Liver (tissue), 3 donors: ENCODE results near the gene DEFB124.

Experiments used
- GABPA ChIP-seq, 2 donors: IDR thresholded peaks in 1 of 2; conservative IDR thresholded peaks in 1 of 2; 2 replicates each; pipeline ENCODE4 v1.6.1; 2016; ENCODE audit warnings: antibody characterized with exemption in 2 of 2, mild to moderate bottlenecking in 1 of 2, moderate library complexity in 1 of 2
- NR2F2 ChIP-seq: IDR thresholded peaks from 2 replicates; pipeline ENCODE4 v1.6.1; 2016; ENCODE audit warnings: antibody characterized with exemption
- TF ChIP-seq, protein P1 (sequence below): fragments of 150-350 bp; IDR thresholded peaks from 2 replicates; pipeline ENCODE4 v1.5.1; 2017; ENCODE audit warnings: improper control_type of control experiment, low read depth, low read length; ENCODE audit not compliant: missing input control
- donor health status: healthy.
- donor health status: healthy.

GRCh38 chr20:31474097-31474436 is 860 bp downstream of the DEFB124 start:
- TF ChIP-seq, protein P1, sequence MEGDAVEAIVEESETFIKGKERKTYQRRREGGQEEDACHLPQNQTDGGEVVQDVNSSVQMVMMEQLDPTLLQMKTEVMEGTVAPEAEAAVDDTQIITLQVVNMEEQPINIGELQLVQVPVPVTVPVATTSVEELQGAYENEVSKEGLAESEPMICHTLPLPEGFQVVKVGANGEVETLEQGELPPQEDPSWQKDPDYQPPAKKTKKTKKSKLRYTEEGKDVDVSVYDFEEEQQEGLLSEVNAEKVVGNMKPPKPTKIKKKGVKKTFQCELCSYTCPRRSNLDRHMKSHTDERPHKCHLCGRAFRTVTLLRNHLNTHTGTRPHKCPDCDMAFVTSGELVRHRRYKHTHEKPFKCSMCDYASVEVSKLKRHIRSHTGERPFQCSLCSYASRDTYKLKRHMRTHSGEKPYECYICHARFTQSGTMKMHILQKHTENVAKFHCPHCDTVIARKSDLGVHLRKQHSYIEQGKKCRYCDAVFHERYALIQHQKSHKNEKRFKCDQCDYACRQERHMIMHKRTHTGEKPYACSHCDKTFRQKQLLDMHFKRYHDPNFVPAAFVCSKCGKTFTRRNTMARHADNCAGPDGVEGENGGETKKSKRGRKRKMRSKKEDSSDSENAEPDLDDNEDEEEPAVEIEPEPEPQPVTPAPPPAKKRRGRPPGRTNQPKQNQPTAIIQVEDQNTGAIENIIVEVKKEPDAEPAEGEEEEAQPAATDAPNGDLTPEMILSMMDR: no peak
- TF ChIP-seq NR2F2 (no peak), GABPA (IDR thresholded peaks at IDR 0.05 in 1 of 2, conservative IDR thresholded peaks at IDR 0.05 in 1 of 2) (no peak)
